WTC11 (cell line): ENCODE results near the gene OR52N4. TPM values are rescaled to one million over a fixed set of nuclear protein-coding genes. Genes with fewer than 3 reads are reported as not detected.

Experiments used
- ATAC-seq: fragments of 200-7000 bp; cut with Tn5 transposase; 2 replicates; pipeline ENCODE4 v1.10.0; 2021; ENCODE audit warnings: mild to moderate bottlenecking, moderate library complexity
- CTCF ChIA-PET: fragments of 300-600 bp; sonication (Branson Sonifier 250); formaldehyde crosslinking; loops from one replicate; lab custom pipeline; 2021; ENCODE audit warnings: antibody characterized with exemption; lab: Charles Lee
- POLR2A ChIA-PET: fragments of 350-600 bp; sonication (Branson Sonifier 250); formaldehyde crosslinking; loops from one replicate; lab custom pipeline; 2021; ENCODE audit warnings: antibody characterized with exemption; lab: Charles Lee
- DNase-seq: peaks from one replicate; pipeline ENCODE4 v3.0.0; 2021; ENCODE audit warnings: low spot score
- H3K27ac Mint-ChIP-seq: 2 replicates; pipeline ENCODE4 v1.8.0; 2021; ENCODE audit warnings: mixed read lengths
- H3K27me3 Mint-ChIP-seq: 2 replicates; pipeline ENCODE4 v1.8.0; 2021; ENCODE audit warnings: low read depth, mild to moderate bottlenecking, moderate library complexity, mixed read lengths
- H3K36me3 Mint-ChIP-seq: 2 replicates; pipeline ENCODE4 v1.8.0; 2021; ENCODE audit warnings: mixed read lengths
- H3K4me1 Mint-ChIP-seq: 2 replicates; pipeline ENCODE4 v1.8.0; 2022; ENCODE audit warnings: mixed read lengths
- H3K4me3 Mint-ChIP-seq: 2 replicates; pipeline ENCODE4 v1.8.0; 2021; ENCODE audit warnings: mild to moderate bottlenecking, moderate library complexity, mixed read lengths
- H3K9me3 Mint-ChIP-seq: 2 replicates; pipeline ENCODE4 v1.8.0; 2021; ENCODE audit warnings: mixed read lengths
- ATF3 ChIP-seq: sonication (generic); formaldehyde crosslinking; conservative IDR thresholded peaks from 2 replicates; pipeline ENCODE4 v1.8.1; 2022; ENCODE audit warnings: mild to moderate bottlenecking, missing genetic modification reagents
- ESRRA ChIP-seq: sonication (generic); formaldehyde crosslinking; IDR thresholded peaks from 2 replicates; pipeline ENCODE4 v1.8.1; 2022; ENCODE audit warnings: mild to moderate bottlenecking, missing genetic modification reagents, borderline replicate concordance
- FOXP4 ChIP-seq: sonication (generic); formaldehyde crosslinking; IDR thresholded peaks from 2 replicates; pipeline ENCODE4 v1.8.0; 2022; ENCODE audit warnings: mild to moderate bottlenecking, missing genetic modification reagents
- HMGXB4 ChIP-seq: sonication (generic); formaldehyde crosslinking; IDR thresholded peaks from 2 replicates; pipeline ENCODE4 v1.8.1; 2023; ENCODE audit warnings: mild to moderate bottlenecking, moderate library complexity, missing genetic modification reagents
- PRDM15 ChIP-seq: sonication (generic); formaldehyde crosslinking; IDR thresholded peaks from 2 replicates; pipeline ENCODE4 v1.8.0; 2022; ENCODE audit warnings: missing genetic modification reagents
- RORB ChIP-seq: fragments of 250-450 bp; sonication (Bioruptor Pico); IDR thresholded peaks from 2 replicates; pipeline ENCODE4 v1.9.0; 2021; ENCODE audit warnings: mild to moderate bottlenecking
- TEAD4 ChIP-seq: sonication (generic); formaldehyde crosslinking; IDR thresholded peaks from 2 replicates; pipeline ENCODE4 v1.8.0; 2022; ENCODE audit warnings: mild to moderate bottlenecking, missing genetic modification reagents
- TP53 ChIP-seq: sonication (generic); formaldehyde crosslinking; IDR thresholded peaks from 2 replicates; pipeline ENCODE4 v1.8.1; 2023; ENCODE audit warnings: mild to moderate bottlenecking, missing genetic modification reagents
- USF1 ChIP-seq: sonication (generic); formaldehyde crosslinking; IDR thresholded peaks from 2 replicates; pipeline ENCODE4 v1.8.0; 2022; ENCODE audit warnings: mild to moderate bottlenecking, missing genetic modification reagents
- ZBTB43 ChIP-seq: sonication (generic); formaldehyde crosslinking; IDR thresholded peaks from 2 replicates; pipeline ENCODE4 v1.8.1; 2023; ENCODE audit warnings: mild to moderate bottlenecking, missing genetic modification reagents
- ZNF121 ChIP-seq: sonication (generic); formaldehyde crosslinking; IDR thresholded peaks from 2 replicates; pipeline ENCODE4 v1.8.0; 2023; ENCODE audit warnings: missing genetic modification reagents
- ZNF263 ChIP-seq: sonication (generic); formaldehyde crosslinking; IDR thresholded peaks from 2 replicates; pipeline ENCODE4 v1.8.1; 2022; ENCODE audit warnings: low read depth, mild to moderate bottlenecking, moderate library complexity, missing genetic modification reagents
- ZNF425 ChIP-seq: fragments of 250-450 bp; sonication (Bioruptor Pico); conservative IDR thresholded peaks from 2 replicates; pipeline ENCODE4 v1.9.0; 2021; ENCODE audit warnings: mild to moderate bottlenecking
- total RNA-seq: library from RNA; stranded (reverse); gene quantifications from 3 replicates; pipeline ENCODE4 v1.2.3, GENCODE V29; 2021
- TF ChIP-seq, protein P1 (sequence below): fragments of 250-450 bp; sonication (Bioruptor Pico); IDR thresholded peaks from 2 replicates; pipeline ENCODE4 v1.9.0; 2021; ENCODE audit warnings: mild to moderate bottlenecking
- TF ChIP-seq, protein P2 (sequence below): sonication (generic); formaldehyde crosslinking; IDR thresholded peaks from 2 replicates; pipeline ENCODE4 v1.8.0; 2022; ENCODE audit warnings: mild to moderate bottlenecking, missing genetic modification reagents

Gene OR52N4
- total RNA-seq, 1 experiment from 2014 or later = 0.52 TPM

DNA sequence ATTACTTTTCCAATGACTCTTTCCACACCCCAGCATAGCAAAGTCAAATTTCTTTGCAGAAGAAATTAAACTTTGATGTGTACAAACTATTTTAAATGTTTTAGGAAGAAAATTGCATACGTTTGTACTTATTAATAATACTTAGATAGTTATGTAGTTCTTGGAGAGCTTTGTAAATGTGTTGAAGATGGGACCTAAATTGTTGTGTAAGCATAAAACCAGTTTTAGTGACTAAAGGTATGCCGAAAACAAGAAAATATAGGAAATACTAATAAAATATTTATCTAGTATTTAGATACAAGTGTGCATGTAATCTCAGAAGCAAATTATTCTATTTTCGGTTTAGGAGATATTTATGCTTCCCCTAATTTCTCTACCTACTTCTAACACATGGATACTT, 4.2 kb upstream of the OR52N4 start (continued):
- no peak for TF ChIP-seq HMGXB4 (CRISPR knock-in tag)
- TF ChIP-seq FOXP4 (CRISPR knock-in tag) = no peak
- no peak for TF ChIP-seq ZNF121

- no peak overlapping the region for H3K27ac Mint-ChIP-seq
- no peaks in the 10 kb centered on the region for H3K9me3 Mint-ChIP-seq
- H3K36me3 Mint-ChIP-seq = no peaks in the 10 kb centered on the region
- no peaks in the 10 kb centered on the region for H3K27me3 Mint-ChIP-seq
- ATAC-seq (no peak), DNase-seq (no peak)
- no peak overlapping the region for H3K4me3 Mint-ChIP-seq
- no peaks in the 10 kb centered on the region for H3K4me1 Mint-ChIP-seq
- POLR2A ChIA-PET = no interaction called here
- CTCF ChIA-PET = no interaction called here
- TF ChIP-seq ZNF425 (no peak), HMGXB4 (CRISPR knock-in tag) (no peak), ZBTB43 (CRISPR knock-in tag) (no peak), ZNF263 (CRISPR knock-in tag) (no peak), TP53 (CRISPR knock-in tag) (no peak), ESRRA (no peak), PRDM15 (CRISPR knock-in tag) (no peak), USF1 (CRISPR knock-in tag) (no peak), ATF3 (no peak), RORB (CRISPR knock-in tag) (no peak), TEAD4 (no peak)
- TF ChIP-seq, protein P1, sequence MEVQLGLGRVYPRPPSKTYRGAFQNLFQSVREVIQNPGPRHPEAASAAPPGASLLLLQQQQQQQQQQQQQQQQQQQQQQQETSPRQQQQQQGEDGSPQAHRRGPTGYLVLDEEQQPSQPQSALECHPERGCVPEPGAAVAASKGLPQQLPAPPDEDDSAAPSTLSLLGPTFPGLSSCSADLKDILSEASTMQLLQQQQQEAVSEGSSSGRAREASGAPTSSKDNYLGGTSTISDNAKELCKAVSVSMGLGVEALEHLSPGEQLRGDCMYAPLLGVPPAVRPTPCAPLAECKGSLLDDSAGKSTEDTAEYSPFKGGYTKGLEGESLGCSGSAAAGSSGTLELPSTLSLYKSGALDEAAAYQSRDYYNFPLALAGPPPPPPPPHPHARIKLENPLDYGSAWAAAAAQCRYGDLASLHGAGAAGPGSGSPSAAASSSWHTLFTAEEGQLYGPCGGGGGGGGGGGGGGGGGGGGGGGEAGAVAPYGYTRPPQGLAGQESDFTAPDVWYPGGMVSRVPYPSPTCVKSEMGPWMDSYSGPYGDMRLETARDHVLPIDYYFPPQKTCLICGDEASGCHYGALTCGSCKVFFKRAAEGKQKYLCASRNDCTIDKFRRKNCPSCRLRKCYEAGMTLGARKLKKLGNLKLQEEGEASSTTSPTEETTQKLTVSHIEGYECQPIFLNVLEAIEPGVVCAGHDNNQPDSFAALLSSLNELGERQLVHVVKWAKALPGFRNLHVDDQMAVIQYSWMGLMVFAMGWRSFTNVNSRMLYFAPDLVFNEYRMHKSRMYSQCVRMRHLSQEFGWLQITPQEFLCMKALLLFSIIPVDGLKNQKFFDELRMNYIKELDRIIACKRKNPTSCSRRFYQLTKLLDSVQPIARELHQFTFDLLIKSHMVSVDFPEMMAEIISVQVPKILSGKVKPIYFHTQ = no peak
- TF ChIP-seq, protein P2, sequence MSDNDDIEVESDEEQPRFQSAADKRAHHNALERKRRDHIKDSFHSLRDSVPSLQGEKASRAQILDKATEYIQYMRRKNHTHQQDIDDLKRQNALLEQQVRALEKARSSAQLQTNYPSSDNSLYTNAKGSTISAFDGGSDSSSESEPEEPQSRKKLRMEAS = no peak
Measured at GRCh38 chr11:5767056-5767455, 13.0 kb downstream of the OR52N4 start.
